ENCODE measurements around the gene ATP1A4.
A peak's percentile ranks its signal among the peaks of the same experiment; 100 is the strongest.

Gene ATP1A4

DNA sequence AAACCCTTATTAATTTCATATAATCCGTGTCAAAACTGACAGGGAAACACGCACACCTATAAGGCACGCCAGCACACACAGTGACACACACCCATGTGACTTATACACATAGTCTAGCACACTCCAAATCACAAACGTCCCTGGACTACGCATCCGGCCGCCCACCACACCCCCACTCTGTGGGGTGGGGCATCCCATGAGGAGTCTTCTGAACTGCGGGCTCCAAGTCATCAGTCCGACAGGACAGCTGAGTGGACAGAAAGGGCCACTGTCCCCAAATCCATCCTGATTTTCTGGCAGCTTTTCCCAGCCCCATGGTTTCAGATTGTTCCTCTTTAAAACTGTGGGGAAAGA lies 54.6 kb downstream of the ATP1A4 start:
- DNase-seq (ENCODE audit: low read depth in 2 of 2): no peak

DNA sequence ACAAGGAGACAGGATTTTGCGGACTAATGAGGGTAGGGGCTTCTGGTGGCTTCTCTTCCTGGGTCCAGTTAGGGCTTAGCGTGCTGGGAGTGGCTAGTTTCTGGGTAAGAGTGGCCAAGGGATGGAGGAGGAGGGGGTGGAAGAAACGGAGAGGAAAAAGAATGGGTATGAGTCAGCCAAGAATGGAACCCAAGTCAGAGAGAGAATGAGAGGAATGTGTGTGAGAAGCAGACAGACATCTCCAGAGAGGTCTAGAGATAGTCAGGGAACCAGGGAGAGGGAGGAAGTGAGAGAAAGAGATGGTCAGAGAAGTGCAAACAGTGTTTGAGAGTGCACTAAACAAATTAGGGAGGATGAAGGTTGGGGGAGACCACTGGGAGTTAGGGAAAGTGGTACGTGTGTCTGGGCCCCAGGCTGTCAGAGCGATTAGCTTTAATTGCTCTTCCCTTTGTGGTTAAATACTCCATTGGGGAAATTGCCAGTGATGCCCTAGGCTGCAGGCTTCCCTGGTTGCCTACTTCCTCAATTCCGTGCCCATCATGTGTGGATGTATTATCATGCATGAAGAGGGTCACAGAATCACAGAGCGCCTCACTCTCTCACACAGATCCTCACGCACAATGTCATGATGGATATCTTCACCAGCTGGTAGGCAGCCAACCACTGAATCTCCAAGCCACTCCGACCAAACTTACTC lies 55.2 kb downstream of the ATP1A4 start:
- DNase-seq (ENCODE audit: low read depth in 2 of 2): peak; percentile 62 to 68

DNA sequence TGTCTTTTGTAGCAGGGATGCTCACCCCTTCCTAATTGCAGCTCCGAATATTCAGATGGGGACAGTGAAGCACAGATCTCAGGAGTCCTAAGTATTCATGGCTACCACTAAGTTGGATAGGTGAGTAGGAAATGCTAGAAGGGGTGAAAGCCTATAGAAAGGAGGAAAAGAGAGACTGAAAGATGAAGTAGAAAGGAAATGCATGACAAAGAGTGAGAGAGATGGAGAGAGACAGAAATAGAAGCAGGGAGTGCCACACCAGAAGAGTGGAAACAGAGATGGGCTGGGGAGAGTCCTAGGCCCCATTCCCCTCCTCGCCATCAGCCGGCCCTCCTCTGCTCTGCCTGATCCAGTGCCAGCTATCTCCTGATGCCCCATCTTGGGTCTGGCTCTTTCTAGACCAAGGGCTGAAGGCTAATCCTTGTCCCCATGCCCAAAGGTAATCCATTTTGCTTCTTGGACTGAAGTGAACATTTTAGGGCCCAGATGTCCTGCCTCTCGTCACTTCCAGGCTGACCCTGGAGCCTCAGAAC lies 55.8 kb downstream of the ATP1A4 start:
- no peak for DNase-seq (ENCODE audit: low read depth in 2 of 2)

DNA sequence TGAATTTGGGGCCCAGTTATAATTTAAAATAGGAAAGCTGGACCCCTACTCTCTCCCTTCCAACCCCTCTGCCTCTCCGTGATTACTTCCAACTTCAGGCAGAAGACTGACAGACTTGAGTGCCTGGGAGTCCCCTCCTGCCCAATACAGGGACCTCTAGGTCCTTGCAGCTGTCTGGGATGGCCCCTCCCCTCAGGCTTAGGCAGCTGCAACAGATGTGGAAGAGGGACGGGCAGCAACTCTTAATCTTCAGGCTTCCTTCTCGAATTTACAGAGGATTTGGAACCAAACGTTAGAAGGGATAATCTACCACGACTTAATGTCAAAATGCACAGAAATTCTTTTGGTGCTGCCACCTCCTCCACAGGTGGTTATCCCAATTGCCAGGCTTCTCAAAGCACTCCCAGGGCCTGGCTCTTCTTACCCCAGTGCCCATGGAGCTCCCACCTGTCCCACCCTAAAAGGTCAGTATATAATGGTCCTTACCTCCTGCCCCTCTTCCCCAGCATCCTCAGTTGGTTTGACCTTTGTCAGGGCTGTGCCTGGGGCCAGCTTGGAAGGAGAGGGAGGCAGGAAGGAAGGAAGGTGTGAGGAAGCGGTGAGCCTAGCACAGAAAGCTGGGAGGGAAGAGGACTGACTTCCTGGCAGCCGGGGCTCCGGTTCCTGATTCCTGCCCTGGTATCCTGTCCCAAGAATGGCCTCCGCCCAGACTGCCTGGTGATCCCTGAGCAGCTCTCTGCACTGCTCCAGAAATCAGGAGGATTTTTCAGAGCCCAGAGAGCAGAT lies 56.6 kb downstream of the ATP1A4 start:
- DNase-seq (ENCODE audit: low read depth in 2 of 2): no peak

DNA sequence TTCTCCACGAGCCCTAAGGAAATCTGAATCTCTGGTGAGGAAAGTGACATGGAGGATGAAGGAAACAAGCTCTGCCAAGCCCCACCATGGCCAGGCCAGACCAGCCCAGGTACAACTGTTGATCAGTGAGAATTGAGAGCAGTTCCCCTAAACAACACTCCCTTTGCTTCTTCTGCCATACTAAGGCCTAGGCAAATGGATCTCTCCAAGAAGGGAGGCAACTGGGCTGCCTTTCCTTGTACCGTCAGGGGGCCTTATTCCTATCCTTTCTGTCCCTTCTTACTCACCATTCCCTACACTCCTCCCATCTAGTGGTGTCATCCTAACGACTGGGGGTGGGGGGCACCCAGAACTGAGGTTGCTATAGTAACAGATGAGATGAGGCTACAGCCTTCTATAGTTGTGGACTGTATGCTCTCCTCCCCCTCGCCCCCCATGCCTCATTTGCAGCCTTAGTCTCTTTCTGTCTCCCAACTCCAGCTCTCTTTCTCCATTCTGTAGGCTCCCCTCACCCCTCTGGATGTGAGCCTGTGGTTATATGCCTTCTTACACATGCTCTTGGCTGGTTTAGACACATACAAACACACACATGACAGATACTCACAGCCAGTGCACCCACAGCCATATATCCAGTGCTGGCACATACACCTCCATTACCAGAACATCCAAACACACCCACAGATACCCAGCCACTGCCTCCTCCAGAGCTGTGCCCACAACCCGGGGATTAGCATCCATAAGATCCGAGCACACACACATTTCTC lies 57.3 kb downstream of the ATP1A4 start:
- DNase-seq (ENCODE audit: low read depth in 2 of 2): no peak

DNA sequence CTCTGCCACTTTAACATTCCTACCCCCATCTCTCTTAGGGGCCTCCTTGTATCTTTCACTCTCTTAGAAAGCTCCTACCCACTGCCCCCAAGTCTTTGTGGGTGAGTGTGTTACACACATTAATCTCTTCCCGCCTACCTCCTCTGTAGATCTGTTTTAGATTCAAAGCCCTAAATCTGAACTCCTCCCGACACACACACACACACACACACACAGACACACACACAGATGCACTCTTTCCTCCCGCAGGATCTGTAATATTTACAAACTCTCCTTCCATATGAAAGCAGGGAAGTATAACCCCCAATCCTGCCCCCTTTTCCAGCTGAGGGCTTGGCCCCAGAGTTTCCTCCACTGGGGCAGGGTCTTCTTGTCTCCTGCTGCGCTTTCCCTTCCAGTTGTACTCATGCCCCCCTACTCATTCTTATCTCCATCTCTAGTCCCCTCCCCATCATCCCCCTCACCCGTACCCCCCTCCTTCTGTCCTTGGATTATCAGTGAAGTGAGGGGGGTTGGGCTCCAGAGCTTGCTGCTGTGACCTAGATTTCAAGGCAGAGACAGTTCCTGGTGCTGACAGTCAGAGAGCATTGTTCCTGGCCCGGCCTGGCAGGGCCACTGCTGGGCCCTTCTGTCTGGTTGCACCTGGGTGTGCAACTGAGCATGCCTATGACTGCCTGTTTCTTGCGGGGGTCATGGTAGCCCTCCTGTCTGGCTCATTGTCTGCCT lies 58.1 kb downstream of the ATP1A4 start:
- no peak for DNase-seq (ENCODE audit: low read depth in 2 of 2)

DNA sequence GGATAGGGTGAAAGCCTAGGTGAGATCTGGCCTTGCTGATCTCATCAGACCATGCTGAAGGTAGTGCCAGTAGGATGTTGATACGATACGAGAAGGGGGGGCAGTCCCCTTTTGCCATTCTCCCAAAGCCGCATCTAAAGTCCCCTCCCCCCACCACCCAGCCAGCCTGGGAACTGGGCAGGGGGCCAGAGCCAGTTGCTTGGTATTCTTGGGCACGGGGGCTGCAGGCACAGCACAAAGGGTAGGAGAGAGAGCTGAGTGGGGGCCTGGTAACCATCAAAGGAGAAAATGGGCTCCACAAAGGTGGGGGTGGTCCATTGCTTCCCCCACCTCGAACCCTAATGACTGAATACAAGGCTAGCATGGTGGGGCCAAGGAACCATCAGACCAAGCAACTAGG lies 59.2 kb downstream of the ATP1A4 start:
- no peak for DNase-seq (ENCODE audit: low read depth in 2 of 2)

DNA sequence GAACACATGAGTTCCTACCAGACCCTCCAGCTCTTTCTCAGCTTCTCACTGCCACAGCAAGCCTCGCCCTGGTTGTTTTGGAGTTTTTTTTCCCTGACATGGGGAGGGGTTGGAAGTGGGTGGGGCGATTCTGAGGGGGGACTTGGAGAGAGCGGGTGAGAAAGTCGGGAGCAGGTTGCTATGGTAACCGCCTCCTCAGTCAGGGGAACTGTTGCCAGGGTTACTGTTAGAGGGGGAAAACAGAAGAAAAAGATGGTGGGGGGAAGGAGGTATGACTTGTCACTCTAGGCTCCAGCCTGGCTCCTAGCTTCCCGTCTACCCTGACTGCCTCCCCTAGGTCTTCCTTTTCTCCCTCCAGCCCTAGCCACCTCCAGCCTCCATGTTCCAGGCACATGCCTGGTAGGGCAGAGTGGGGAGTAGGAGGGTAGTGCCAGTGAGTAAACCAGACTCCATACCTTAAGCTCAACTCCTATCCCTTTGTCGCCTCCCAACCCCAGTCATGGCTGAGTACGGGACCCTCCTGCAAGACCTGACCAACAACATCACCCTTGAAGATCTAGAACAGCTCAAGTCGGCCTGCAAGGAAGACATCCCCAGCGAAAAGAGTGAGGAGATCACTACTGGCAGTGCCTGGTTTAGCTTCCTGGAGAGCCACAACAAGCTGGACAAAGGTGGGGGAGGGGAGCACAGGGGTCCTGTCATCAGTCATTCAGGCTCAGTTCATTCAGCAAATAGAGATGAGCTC lies 59.8 kb downstream of the ATP1A4 start:
- no peak for DNase-seq (ENCODE audit: low read depth in 2 of 2)

DNA sequence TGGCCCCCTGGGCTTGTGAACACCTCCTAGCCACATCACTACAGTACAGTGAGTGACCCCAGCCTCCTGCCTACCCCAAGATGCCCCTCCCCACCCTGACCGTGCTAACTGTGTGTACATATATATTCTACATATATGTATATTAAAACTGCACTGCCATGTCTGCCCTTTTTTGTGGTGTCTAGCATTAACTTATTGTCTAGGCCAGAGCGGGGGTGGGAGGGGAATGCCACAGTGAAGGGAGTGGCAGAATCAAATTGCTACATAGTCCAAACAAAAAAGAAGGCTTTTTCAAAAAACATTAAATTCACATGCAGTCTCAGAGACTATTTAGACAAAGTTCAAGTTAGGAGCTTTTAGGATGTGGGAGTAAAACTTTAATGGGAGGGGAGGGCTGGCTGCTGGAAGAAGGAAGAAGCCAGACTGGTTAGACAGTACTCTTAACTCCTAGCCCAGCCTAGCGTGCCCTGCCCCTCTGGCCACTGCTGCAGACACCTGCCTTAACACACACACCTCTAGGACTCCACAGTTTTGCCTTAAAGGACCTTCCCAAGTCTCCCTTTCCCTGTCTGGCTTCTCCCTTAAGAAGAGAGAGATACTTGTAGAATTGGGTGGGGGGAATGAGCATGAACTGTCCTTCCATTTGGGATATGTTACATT lies 63.2 kb downstream of the ATP1A4 start:
- DNase-seq (ENCODE audit: low read depth in 2 of 2): no peak

DNA sequence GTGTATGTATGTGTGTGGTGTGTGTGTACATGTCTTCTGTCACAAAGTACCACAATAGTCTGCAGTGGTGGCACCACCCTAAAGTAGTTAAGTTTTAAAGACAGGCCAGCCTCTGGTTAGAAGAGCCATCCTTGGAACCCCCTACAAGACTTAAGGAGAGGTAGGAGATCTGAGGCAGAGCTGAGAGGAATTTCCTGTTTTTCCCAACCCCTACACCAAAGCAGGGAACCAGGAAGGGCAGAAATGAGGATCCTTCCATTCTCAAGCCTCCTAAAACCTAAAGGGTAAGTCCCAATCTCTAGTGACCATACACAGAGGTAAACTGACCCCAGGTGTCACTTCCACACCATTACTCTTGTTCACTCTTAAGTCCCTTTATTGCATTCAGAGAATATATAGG lies 64.9 kb downstream of the ATP1A4 start:
- DNase-seq (ENCODE audit: low read depth in 2 of 2): no peak

DNA sequence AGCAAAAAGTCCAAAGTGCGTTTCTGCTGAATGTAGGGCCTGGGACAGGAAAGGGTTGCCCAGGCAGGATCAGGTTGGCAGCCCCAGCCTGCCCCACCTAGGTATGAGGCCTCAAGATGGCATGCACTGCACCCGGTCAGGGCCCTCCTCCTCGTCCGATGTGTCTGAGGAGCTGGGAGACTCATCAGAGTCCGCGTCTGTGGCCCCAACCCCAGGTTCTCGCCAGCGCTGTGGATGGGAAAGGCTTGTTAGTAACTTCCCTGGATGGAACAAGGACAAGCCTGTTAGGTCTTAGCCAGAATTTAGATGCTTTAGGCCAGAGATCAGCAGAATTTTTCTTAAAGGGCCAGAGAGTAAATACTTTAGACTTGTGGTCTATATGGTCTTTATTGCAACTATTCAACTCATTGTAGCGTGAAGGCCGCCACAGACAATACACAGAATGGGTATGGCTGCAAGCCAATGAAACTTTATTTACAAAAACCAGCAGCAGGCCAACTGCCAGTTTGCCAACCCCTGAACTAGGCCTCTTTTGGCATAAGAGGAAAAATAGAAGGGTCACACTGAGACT lies 66.2 kb downstream of the ATP1A4 start:
- no peak for DNase-seq (ENCODE audit: low read depth in 2 of 2)

DNA sequence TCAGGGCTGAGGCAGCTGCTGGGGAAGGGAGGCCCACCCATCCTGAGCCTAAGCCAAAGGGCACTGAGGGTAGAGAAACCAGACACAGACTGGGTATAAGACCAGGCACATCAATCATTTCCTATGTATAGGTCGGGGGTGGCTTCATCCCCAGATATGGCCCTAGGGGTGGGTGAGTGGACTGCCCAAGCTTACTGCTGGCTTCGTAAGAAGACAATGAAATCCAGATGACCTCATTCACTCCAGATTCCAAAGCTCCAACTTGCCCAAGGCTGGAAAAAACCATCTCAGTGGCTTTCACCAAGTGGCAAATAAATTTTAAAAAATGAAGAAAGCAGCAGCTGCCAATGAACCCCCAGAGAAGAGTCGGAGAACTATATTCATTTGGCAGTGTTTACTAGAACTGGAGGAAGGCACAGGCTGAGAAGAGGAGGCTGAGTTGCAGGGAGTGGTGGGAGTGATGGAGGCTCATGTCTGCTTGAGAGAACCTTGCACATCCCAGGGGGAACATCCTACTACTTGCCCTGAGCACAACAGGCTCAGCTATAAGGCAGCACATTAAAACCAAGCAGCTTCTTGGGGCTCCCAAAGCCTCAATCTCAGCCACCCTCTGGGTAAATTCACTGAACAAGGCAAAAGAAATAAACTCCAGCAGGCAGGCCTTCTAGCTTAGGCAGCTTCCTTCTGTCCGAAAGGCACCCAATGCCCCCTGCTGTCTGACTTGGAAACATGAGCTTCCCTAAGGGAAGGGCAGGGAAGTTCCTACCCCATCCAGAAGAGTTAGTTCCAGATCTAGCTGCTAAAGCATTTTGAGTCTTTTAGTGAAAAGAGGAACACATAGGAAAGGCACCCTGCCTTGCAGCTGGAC lies 67.9 kb downstream of the ATP1A4 start:
- DNase-seq (ENCODE audit: low read depth in 2 of 2): peak in 1 of 2 experiments; percentile 29

DNA sequence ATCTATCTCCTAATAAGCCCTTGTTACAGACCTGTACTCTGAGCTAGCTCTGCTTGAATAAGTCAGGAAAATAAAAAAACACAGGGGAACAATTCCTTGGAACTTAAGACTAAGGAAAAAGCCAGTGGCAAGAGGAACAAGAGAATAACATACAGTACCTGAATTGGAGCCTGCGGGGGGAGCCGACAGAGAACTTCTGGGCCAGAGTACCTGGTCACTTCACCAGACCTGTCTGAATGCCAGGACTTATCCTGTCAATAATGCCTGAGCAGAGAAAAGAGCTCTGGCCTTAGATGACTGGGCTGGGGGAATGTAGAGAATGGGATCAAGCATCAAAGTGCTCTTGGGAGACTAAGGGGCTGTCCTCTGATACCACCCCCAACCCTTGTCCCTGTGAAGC lies 68.9 kb downstream of the ATP1A4 start:
- DNase-seq (ENCODE audit: low read depth in 2 of 2): no peak

DNA sequence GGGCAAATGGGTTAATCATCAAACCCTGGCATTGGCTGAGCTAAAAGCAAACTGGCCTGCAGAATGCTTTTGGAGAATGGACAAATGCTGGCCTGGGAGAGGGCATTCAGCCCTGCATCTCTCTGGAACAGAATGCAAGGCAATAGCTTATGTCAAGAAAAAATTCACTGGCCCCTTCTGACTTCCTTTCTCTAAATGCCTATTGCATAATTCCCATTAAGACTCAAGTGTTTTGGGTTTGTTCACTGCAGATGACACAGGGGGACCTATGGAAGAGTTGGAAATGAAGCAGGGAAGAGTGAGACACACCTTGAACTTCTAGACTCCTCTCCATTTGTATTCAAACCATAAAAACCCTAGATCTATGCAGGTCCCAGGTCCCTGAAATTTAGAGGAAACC lies 69.7 kb downstream of the ATP1A4 start:
- no peak for DNase-seq (ENCODE audit: low read depth in 2 of 2)

DNA sequence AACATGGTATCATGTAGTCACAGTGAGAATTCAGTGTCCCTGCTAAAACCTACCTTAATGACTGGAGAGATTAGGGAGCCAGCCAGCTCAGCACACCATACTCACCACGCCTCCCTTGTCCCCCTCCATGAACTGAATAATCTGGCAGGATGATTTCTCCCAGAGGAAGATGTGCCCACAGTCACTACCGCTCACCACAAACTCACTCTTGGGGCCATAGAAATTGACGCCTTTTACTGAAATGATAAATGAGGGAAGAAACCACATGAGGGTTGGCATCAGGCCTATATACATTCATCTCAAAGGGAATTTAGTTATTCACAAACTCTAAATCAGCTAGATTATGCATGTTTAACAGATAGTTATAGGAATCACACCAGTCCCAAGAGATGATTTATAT lies 71.1 kb downstream of the ATP1A4 start:
- peak; percentile 31 to 40 for DNase-seq (ENCODE audit: low read depth in 2 of 2)

DNA sequence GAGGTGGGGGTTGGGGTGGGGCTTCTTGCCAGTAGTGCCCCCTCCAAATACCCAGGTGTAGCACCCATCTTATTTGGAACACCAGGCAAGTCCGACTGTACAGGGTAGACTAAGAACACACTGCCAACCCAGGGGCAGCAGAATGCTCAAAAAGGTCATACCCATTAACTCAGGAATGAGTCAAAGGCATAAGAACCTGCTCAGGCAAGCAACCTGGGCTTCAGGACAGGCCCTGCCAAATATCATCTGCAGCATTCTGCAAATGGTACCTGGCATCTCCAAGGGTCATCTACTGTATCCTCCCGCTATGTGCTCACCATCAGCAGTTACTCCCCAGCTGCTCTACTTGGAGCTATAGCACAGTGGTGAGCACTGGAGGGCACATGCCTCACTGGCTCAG lies 73.2 kb downstream of the ATP1A4 start:
- DNase-seq (ENCODE audit: low read depth in 2 of 2): no peak

DNA sequence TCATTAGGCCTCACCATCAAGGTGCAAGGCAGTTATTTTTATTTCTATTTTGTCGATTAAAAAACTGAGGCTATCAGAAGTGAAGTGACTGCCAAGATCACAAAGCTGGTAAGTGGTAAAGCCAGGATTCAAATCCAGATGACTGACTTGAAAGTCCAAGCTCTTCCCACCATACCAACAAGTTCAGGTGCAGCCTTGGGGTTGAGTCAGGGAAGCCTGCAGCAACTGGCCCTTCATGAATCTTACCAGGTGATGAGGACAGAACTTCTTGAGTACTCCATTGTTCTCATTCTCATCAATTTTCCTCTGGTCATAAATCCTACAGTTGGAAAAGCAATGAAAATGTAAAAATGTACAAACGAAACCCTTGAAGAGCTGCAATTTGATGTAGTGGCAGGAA lies 73.9 kb downstream of the ATP1A4 start:
- DNase-seq (ENCODE audit: low read depth in 2 of 2): no peak

DNA sequence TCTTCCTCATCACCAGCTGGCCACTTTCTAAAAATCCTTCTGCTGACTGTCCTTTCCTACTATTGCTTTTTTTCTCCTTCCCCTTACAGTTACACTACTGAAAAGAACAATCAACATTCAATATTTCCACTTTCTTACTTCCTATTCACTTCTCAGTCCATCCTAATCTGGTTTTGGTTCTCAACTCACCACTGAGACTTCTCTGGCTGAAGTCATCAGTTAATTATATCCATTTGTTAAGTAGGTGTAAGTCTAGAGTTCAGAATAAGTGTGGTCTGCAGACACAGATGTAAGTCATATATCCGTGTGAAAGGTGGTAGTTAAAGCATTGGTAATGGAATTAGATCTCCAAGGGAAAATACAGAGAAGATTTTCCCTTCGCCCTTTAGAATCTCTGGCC lies 75.2 kb downstream of the ATP1A4 start:
- no peak for DNase-seq (ENCODE audit: low read depth in 2 of 2)

DNA sequence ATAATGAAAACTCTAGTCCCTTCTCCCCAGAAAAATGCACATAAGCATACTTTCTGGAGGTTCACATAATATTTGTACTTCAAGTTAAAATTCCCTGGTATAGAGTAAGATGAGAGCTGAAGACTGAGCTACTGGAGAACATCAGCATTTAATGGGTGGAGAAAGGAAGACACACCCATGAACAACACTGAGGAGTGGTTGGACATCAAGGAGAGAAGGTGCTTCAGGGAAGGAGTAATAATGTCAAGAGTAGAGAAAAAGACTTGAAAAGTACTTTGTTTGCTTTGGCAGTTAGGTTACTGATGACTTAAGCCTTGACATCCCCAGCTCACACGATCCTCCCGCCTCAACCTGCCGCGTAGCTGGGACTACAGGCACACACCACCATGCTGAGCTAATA lies 75.6 kb downstream of the ATP1A4 start:
- DNase-seq (ENCODE audit: low read depth in 2 of 2): no peak
